ENCODE measurements around the gene VIT. TPM values are rescaled to one million over a fixed set of nuclear protein-coding genes. Genes with fewer than 3 reads are reported as not detected.

VIT gene
- total RNA-seq, 1 donor from 2014 or later: 0.32 TPM

GRCh38 chr2:36859366-36859792 lies 162.9 kb downstream of the VIT start:
- ATAC-seq: no peak
- no peak overlapping the region for H3K4me3 ChIP-seq
- H3K9me3 ChIP-seq: no peaks in the 10 kb centered on the region
- H3K4me1 ChIP-seq: no peaks in the 10 kb centered on the region
- intact Hi-C loops (cut with DNase I): no loop called here
- H3K27me3 ChIP-seq: no peaks in the 10 kb centered on the region
- H3K27ac ChIP-seq: no peak overlapping the region
- peaks cover 51% of the 10 kb centered on the region for H3K36me3 ChIP-seq
- no peak for DNase-seq
- TF ChIP-seq, protein P1, sequence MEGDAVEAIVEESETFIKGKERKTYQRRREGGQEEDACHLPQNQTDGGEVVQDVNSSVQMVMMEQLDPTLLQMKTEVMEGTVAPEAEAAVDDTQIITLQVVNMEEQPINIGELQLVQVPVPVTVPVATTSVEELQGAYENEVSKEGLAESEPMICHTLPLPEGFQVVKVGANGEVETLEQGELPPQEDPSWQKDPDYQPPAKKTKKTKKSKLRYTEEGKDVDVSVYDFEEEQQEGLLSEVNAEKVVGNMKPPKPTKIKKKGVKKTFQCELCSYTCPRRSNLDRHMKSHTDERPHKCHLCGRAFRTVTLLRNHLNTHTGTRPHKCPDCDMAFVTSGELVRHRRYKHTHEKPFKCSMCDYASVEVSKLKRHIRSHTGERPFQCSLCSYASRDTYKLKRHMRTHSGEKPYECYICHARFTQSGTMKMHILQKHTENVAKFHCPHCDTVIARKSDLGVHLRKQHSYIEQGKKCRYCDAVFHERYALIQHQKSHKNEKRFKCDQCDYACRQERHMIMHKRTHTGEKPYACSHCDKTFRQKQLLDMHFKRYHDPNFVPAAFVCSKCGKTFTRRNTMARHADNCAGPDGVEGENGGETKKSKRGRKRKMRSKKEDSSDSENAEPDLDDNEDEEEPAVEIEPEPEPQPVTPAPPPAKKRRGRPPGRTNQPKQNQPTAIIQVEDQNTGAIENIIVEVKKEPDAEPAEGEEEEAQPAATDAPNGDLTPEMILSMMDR (IDR thresholded peaks at IDR 0.05): no peak

DNA sequence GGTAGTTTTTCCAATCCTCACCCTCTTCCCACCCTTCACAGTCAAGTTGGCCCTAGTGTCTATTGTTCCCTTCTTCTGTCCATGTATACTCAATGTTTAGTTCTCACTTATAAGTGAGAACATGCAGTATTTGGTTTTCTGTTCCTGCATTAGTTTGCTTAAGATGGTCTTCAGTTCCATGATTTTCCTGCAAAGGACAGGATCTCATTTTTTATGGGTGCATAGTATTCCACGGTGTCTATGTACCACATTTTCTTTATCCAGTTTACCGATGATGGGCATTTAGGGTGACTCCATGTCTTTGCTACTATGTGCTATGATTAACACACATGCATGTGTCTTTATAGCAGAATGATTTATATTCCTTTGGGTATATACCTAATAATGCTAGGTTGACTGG lies 165.4 kb downstream of the VIT start:
- peaks cover 43% of the 10 kb centered on the region for H3K36me3 ChIP-seq
- no peaks in the 10 kb centered on the region for H3K27me3 ChIP-seq
- ATAC-seq: no peak
- H3K27ac ChIP-seq: no peak overlapping the region
- no peaks in the 10 kb centered on the region for H3K4me1 ChIP-seq
- TF ChIP-seq, protein P1 (IDR thresholded peaks at IDR 0.05): no peak
- no peak overlapping the region for H3K4me3 ChIP-seq
- DNase-seq: no peak
- intact Hi-C loops (cut with DNase I): no loop called here
- no peaks in the 10 kb centered on the region for H3K9me3 ChIP-seq

Other genes starting within 250 kb of the VIT start
- 47.1 TPM for gene FEZ2, start 98.5 kb upstream of the VIT start, total RNA-seq